Transverse colon (tissue), 4 donors: ENCODE data around the gene TRMT61A. TPM values are rescaled to one million over a fixed set of nuclear protein-coding genes. Genes with fewer than 3 reads are reported as not detected.

ENCODE experiments used
- DNase-seq: peaks from one replicate; pipeline ENCODE4 v3.0.0-alpha.2; 2019
- H3K27ac ChIP-seq, 4 donors: fragments of 200-600 bp; sonication (generic); 2 replicates each; pipeline ENCODE4 v1.5.1; 2016 to 2018; ENCODE audit warnings: inconsistent platforms in 4 of 4
- H3K27me3 ChIP-seq: fragments of 200-600 bp; sonication (generic); 2 replicates; pipeline ENCODE4 v1.5.1; 2017; ENCODE audit warnings: inconsistent platforms
- H3K36me3 ChIP-seq, 4 donors: fragments of 200-600 bp; sonication (generic); 2 replicates each; pipeline ENCODE4 v1.5.1; 2017 to 2019; ENCODE audit warnings: inconsistent platforms in 4 of 4
- H3K4me1 ChIP-seq, 4 donors: fragments of 200-600 bp; sonication (generic); 2 replicates each; pipeline ENCODE4 v1.5.1; 2017 to 2020; ENCODE audit warnings: inconsistent platforms in 4 of 4
- H3K4me3 ChIP-seq, 4 donors: fragments of 200-600 bp; sonication (generic); 1 replicate in 1 of 4; 2 replicates in 3 of 4; pipeline versions ENCODE4 v1.5.1 to v1.6.1; 2017 to 2019; ENCODE audit warnings: inconsistent platforms in 4 of 4
- H3K9me3 ChIP-seq, 2 donors: fragments of 200-600 bp; sonication (generic); 2 replicates each; pipeline ENCODE4 v1.5.1; 2017 to 2019; ENCODE audit warnings: inconsistent platforms in 2 of 2
- CTCF ChIP-seq, 5 experiments: fragments of 200-600 bp in 3 of 5; fragments of 450-650 bp in 2 of 5; sonication (generic) in 3 of 5; IDR thresholded peaks; 1 replicate in 2 of 5; 2 replicates in 3 of 5; pipeline ENCODE4 v1.5.1; 2016 to 2017; ENCODE audit warnings: antibody characterized with exemption in 5 of 5, inconsistent platforms in 3 of 5, mild to moderate bottlenecking in 2 of 5, moderate library complexity in 1 of 5
- EP300 ChIP-seq: sonication (generic); formaldehyde crosslinking; IDR thresholded peaks from one replicate; pipeline ENCODE4 v1.6.1; 2017; ENCODE audit warnings: antibody characterized with exemption, low read depth
- POLR2A ChIP-seq: fragments of 450-650 bp; IDR thresholded peaks from one replicate; pipeline ENCODE4 v1.6.1; 2016; ENCODE audit warnings: antibody characterized with exemption, mild to moderate bottlenecking, moderate library complexity
- POLR2AphosphoS5 ChIP-seq, 3 donors: sonication (generic); formaldehyde crosslinking; IDR thresholded peaks; one replicate each; pipeline ENCODE4 v1.6.1; 2016; ENCODE audit warnings: antibody characterized with exemption in 3 of 3
- WGBS, 2 donors: methylation state at CpG; one replicate each; pipeline ENCODE4 v1.1.5; 2018; ENCODE audit warnings: low coverage in 1 of 2; 5-methylcytosine and 5-hydroxymethylcytosine counted together
- in situ Hi-C, 4 donors: fragments of 200-750 bp; cut with MboI; loops; one replicate each; pipeline versions ENCODE4 v1.15.0 to v1.15.1; 2017; ENCODE audit warnings: low sequenced_read_pairs in 3 of 4, low pct_ligation_motif_present in 1 of 4, low pct_unique_long_range_greater_than_20kb in 1 of 4
- intact Hi-C: fragments of 100-400 bp; cut with DNase I; formaldehyde crosslinking; loops from one replicate; pipeline ENCODE4 v1.15.1; 2023; ENCODE audit warnings: low total_unique reads
- total RNA-seq, 4 donors: library from RNA; depleted of rRNA; stranded (reverse); fragments of >200 nt; gene quantifications; one replicate each; pipeline ENCODE4 v1.1.0, GENCODE V29; 2016

Gene TRMT61A
- total RNA-seq, 4 donors from 2014 or later, result 12.2 to 38.2 (median 14.1) TPM

- in situ Hi-C loops, result no loop called here
- DNase-seq, result no peak
- Histone ChIP-seq H3K36me3 (no peaks in the 10 kb centered on the region), H3K27me3 (no peaks in the 10 kb centered on the region), H3K4me3 (no peak overlapping the region), H3K27ac (peak overlapping the region in 3 of 4 donors; percentile 85 to 94 (median 86)), H3K9me3 (no peaks in the 10 kb centered on the region), H3K4me1 (peaks cover 35 to 67% (median 51%) of the 10 kb centered on the region in 4 donors)
- 93 to 100% methylated on average over 1 to 15 of the region's 15 CpGs for WGBS, 2 donors
- no peak for TF ChIP-seq POLR2AphosphoS5 (IDR thresholded peaks at IDR 0.05)
- TF ChIP-seq POLR2A, result no peak
- TF ChIP-seq CTCF (IDR thresholded peaks at IDR 0.05), result no peak
- no peak for TF ChIP-seq EP300
- intact Hi-C loops, result no loop called here
These were observed 2.6 kb downstream of the TRMT61A start for GRCh38 chr14:103531421-103532215.

GRCh38 chr14:103532216-103533136 lies 3.5 kb downstream of the TRMT61A start:
- in situ Hi-C loops (no loop called here), intact Hi-C loops (no loop called here)
- no peak for DNase-seq
- Histone ChIP-seq H3K9me3 (no peaks in the 10 kb centered on the region), H3K4me3 (peak overlapping the region in 1 of 4 donors; percentile 11), H3K27ac (peak overlapping the region; percentile 66 to 94 (median 86)), H3K36me3 (no peaks in the 10 kb centered on the region), H3K27me3 (no peaks in the 10 kb centered on the region), H3K4me1 (peaks cover 27 to 60% (median 46%) of the 10 kb centered on the region in 4 donors)
- WGBS, 2 donors, result 81% methylated on average over 29 of the region's 32 CpGs; no CpG with 5 or more reads in 1 of the 2 donors
- TF ChIP-seq POLR2AphosphoS5 (IDR thresholded peaks at IDR 0.05), result no peak
- TF ChIP-seq CTCF (IDR thresholded peaks at IDR 0.05), result no peak
- no peak for TF ChIP-seq POLR2A
- TF ChIP-seq EP300, result no peak

- Histone ChIP-seq H3K36me3 (no peaks in the 10 kb centered on the region), H3K9me3 (no peaks in the 10 kb centered on the region), H3K27me3 (no peaks in the 10 kb centered on the region), H3K4me3 (peak overlapping the region in 1 of 4 donors; percentile 11), H3K27ac (peak overlapping the region; percentile 66 to 94 (median 86)), H3K4me1 (peaks cover 21 to 60% (median 39%) of the 10 kb centered on the region in 4 donors)
- no peak for TF ChIP-seq CTCF (IDR thresholded peaks at IDR 0.05)
- no peak for TF ChIP-seq POLR2AphosphoS5 (IDR thresholded peaks at IDR 0.05)
- TF ChIP-seq EP300, result no peak
- no peak for TF ChIP-seq POLR2A
- WGBS, 2 donors, result 71% methylated on average over 21 of the region's 23 CpGs; no CpG with 5 or more reads in 1 of the 2 donors
- intact Hi-C loops (no loop called here), in situ Hi-C loops (no loop called here)
- no peak for DNase-seq
These were observed 4.4 kb downstream of the TRMT61A start for GRCh38 chr14:103533137-103533998.
